Astrocyte (in vitro differentiated cells and primary cell): ENCODE data around the gene SYT6.

Source experiments
- CTCF ChIP-seq: IDR thresholded peaks from 2 replicates; pipeline ENCODE4 v1.5.1; 2011; ENCODE audit warnings: low read depth, mild to moderate bottlenecking, inconsistent platforms, low read length, moderate library complexity; ENCODE audit not compliant: insufficient read depth
- EZH2 ChIP-seq: IDR thresholded peaks from 2 replicates; pipeline ENCODE4 v1.6.1; 2012; ENCODE audit warnings: mild to moderate bottlenecking, low read length, inconsistent platforms; ENCODE audit not compliant: insufficient read depth

DNA sequence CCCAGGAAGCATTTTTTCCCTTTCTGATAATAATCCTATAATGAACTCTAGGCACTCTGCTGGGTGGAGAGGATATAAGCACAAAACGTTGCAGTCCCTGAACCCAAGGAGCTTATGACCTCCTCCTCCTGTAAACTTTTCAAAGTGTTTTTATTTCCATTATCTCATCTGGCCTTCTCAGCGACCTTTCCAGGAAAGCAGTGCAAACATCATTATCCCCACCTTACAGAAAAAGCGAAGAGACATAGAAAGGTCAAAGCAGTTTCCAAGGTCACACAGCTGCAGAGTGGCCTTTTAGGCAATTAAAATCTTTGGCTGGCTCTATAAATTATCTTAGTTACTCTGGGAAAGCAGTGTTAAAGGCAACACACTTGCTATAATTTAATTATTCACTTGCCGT, 110.6 kb downstream of the SYT6 start:
- TF ChIP-seq CTCF: no peak
- no peak for TF ChIP-seq EZH2
